Measurements from ENCODE around the gene CD19.

CD19 gene

DNA sequence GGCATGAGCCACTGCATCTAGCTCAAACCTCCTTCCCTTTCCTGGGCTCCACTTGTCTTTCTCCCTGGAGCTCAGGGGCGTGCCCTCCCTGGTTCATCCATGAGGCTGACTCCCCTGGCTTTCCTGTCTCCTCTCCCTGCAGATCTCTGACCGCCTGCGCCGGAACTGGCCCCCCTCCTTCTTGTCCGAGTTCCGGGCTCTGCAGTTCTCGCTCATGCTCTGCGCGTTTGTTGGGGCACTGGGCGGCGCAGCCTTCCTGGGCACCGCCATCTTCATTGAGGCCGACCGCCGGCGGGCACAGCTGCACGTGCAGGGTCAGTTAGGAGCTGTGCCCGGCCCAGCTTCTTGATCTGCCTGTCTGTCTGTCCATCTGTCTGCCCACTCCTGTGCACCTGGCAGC is 51.9 kb downstream of the CD19 start:
- DNase-seq = no peak

DNA sequence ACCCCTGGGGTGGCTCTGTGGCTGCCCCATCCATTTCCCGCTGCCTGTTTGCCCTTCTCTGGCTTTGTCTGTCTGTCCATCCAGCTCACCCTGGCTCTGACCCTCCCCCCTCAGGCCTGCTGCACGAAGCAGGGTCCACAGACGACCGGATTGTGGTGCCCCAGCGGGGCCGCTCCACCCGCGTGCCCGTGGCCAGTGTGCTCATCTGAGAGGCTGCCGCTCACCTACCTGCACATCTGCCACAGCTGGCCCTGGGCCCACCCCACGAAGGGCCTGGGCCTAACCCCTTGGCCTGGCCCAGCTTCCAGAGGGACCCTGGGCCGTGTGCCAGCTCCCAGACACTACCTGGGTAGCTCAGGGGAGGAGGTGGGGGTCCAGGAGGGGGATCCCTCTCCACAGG is 52.3 kb downstream of the CD19 start:
- DNase-seq = no peak

DNA sequence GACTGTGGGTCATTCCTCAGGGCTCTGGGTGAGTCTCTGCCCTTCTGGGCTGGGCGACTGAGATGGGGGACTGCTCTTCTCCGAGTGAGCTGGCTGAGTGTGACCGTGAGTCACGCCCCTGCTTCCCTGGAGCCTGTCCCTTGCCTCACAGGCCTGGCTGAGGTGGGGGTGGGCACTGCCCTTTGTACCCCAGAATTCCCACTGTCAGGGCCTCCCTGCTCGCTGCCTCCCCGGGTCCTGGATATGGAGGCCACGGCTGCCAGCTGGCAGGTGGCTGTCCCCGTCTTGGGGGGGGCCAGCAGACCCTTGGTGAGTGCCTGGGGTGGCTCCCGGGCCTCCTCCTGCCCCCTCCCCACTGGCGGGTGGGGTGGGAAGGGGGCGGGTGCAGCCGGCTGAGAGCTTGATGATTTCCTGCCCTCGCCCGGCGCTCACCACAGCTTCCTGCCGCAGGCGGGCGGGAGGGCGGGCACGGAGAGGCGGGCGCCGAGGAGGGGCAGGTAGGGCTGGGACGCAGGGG is 52.9 kb downstream of the CD19 start, which contains the start of gene LAT:
LAT (plus strand) TSS at position 434 of the 517 bp plus-strand sequence. CDS start 366 bp downstream, outside the sequence.
- DNase-seq = no peak

DNA sequence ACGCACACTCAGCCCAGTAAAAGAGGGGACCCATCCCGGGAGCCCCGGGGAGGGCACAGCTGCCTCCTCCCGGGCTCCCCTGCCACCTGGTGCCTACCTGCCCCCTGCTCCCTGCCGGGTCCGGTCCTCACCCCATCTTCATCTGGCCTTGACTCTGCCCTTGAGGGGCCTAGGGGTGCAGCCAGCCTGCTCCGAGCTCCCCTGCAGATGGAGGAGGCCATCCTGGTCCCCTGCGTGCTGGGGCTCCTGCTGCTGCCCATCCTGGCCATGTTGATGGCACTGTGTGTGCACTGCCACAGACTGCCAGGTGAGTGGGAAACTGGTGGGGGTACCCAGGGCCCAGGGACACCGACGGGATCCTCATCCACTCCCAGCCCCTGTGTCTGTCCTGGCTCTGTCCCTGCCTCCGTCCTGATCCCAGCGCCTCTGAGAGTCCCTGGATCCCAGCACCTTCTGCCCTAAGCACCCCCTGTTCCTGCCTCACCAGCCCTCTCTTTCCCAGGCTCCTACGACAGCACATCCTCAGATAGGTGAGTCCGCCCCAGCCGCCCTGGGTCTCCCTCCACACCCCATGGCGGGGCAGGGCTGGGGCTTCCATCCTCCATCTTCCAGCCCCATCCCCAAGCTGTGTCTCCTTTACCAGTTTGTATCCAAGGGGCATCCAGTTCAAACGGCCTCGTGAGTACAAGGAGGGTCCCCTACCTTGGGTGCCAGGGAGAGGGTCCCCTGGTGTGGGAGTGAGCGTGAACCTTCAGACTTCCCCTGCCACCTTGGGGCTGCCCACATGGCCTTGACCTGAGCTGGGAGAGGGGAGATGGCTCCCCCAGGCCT is 53.7 kb downstream of the CD19 start:
- no peak for DNase-seq

DNA sequence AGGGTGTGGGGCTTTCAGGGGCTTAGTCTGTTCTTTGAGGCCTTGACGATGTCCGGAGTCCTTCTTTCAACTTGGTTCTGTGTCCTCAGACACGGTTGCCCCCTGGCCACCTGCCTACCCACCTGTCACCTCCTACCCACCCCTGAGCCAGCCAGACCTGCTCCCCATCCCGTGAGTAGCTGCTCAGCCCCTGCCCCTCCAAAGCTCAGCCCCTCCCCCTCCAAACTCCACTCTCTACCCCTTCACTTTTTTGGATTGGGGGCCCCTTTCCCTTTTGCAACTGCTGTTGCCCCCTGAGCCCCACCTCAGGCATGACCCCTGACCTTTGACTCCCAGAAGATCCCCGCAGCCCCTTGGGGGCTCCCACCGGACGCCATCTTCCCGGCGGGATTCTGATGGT is 54.3 kb downstream of the CD19 start:
- no peak for DNase-seq

DNA sequence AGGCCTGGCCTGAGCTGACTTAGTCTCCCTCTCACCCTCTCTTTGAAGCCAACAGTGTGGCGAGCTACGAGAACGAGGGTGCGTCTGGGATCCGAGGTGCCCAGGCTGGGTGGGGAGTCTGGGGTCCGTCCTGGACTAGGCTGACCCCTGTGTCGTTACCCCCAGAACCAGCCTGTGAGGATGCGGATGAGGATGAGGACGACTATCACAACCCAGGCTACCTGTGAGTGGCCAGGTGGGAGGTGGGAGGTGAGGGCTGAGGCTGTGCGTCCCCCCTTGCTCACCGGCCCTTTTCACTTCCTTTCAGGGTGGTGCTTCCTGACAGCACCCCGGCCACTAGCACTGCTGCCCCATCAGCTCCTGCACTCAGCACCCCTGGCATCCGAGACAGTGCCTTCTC is 54.7 kb downstream of the CD19 start:
- no peak for DNase-seq

DNA sequence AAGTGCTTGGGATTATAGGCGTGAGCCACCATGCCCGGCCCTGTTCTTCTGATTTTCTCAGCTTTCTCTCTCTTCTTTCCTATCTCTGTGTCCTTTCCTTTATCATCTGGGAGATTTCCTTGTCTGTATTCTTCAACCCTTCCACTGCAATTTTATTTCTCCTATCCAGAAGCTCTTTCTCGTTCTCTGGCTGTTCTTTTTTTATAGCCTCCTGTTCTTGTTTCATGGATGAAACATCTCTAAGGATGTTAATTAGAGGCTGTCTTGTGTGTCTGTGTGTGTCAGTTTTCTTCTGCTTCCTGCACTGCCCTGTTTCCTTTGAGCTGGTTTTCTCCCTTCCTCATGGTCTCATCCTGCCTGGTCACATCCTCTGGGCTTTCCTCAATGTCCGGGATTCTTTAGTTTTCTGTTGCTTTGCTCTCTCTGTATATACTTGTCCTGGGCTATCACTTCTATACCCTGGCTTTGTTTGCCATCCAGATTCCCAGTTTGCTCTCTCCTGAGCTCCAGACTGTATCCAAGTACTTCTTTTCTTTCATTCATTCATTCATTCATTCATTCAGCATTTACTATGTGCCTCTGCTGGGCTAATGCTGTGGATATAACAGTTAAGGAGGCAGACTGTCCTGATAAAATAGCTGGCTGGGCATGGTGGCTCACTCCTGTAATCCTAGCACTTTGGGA is 55.5 kb downstream of the CD19 start:
- DNase-seq = no peak

All from NCI-H2081 (cell line).